ENCODE results near the gene IMMP2L. TPM values are rescaled to one million over a fixed set of nuclear protein-coding genes. Genes with fewer than 3 reads are reported as not detected.

Gene IMMP2L
- total and polyA plus RNA-seq, 2 donors (not counting 3 experiments of a cell fraction or from before 2014, with no cell fraction given) = 9.9 to 11.8 TPM

- POLR2A ChIA-PET = no interaction called here
Observed at GRCh38 chr7:111025006-111025405, 537.3 kb downstream of the IMMP2L start.

More at GRCh38 chr7:111025006-111025405, 537.3 kb downstream of the IMMP2L start:
- no peak for FAIRE-seq
- Histone ChIP-seq H3K9me1 (replicated peaks; ENCODE audit: control insufficient read depth, extremely low read depth, insufficient read depth, low read length) (no peaks in the 10 kb centered on the region), H3K4me3 (replicated peaks in 1 of 3; ENCODE audit: insufficient read depth in 1 of 3, low read depth in 1 of 3, low read length in 3 of 3) (no peak overlapping the region), H3K4me1 (ENCODE audit: control insufficient read depth, extremely low read depth, insufficient read depth, low read length) (peaks cover 11% of the 10 kb centered on the region), H3K4me2 (ENCODE audit: insufficient read depth, low read length) (no peak overlapping the region), H3K9ac (replicated peaks; ENCODE audit: extremely low read depth, insufficient read depth, low read length) (no peak overlapping the region), H3K27me3 (ENCODE audit: control insufficient read depth in 2 of 2, insufficient read depth in 2 of 2, low read length in 2 of 2) (no peaks in the 10 kb centered on the region), H4K20me1 (replicated peaks; ENCODE audit: control insufficient read depth, extremely low read depth, insufficient read depth, low read length) (no peaks in the 10 kb centered on the region), H3K9me3 (replicated peaks; ENCODE audit: control insufficient read depth, insufficient read depth, low read length) (no peaks in the 10 kb centered on the region), H3K27ac (ENCODE audit: insufficient read depth, low read depth, low read length) (no peak overlapping the region), H3K79me2 (ENCODE audit: control insufficient read depth, insufficient read depth, low read length) (no peaks in the 10 kb centered on the region), H3K36me3 (ENCODE audit: control insufficient read depth in 2 of 2, extremely low read depth in 1 of 2, insufficient read depth in 2 of 2, low read length in 2 of 2) (no peaks in the 10 kb centered on the region), H2AFZ (ENCODE audit: low read depth, low read length) (no peak overlapping the region)
- dilution Hi-C loops (cut with MboI; ENCODE audit: extremely low pct_ligation_motif_present, low sequenced_read_pairs) (no loop called here), intact Hi-C loops (cut with micrococcal nuclease) (no loop called here)
- TF ChIP-seq GATA2 (IDR thresholded peaks at IDR 0.05; ENCODE audit: insufficient read depth, insufficient read length, low read depth, low read length) (no peak), POLR2AphosphoS5 (IDR thresholded peaks at IDR 0.05; ENCODE audit: insufficient read depth, low read depth, low read length) (no peak), JUN (IDR thresholded peaks at IDR 0.05; ENCODE audit: borderline replicate concordance, insufficient read depth, insufficient read length, low read depth) (no peak), MYC (IDR thresholded peaks at IDR 0.05; ENCODE audit: low read depth, low read length) (no peak), CTCF (IDR thresholded peaks at IDR 0.05; ENCODE audit: extremely low read depth in 1 of 2, insufficient read depth in 1 of 2, low read depth in 1 of 2, low read length in 2 of 2) (no peak)
- BruUV-seq (replicated peaks) = no TSS peak
- no peak for DNase-seq (ENCODE audit: low read depth, low spot score)
- CTCF ChIA-PET = no interaction called here
